GM21825 (cell line): ENCODE data around the gene CABCOCO1.

Source experiments
- ATAC-seq: cut with Tn5 transposase; IDR thresholded peaks from one replicate; pipeline ENCODE4 v1.9.1; 2021; ENCODE audit warnings: mild to moderate bottlenecking, moderate library complexity; ENCODE audit not compliant: unreplicated experiment

Gene CABCOCO1, protein sequence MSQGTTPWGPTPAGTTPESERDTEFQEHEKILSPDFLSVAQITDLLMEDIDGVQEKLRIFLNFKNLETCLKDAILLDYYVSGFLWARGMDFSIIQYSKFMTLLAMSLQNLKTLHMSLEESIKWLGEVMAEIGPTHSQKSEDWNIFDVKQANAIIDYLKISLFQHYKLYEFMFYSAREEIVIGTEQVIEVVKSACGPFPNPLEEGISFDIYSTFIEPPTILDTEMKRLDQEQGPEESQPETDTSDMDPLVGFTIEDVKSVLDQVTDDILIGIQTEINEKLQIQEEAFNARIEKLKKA

DNA sequence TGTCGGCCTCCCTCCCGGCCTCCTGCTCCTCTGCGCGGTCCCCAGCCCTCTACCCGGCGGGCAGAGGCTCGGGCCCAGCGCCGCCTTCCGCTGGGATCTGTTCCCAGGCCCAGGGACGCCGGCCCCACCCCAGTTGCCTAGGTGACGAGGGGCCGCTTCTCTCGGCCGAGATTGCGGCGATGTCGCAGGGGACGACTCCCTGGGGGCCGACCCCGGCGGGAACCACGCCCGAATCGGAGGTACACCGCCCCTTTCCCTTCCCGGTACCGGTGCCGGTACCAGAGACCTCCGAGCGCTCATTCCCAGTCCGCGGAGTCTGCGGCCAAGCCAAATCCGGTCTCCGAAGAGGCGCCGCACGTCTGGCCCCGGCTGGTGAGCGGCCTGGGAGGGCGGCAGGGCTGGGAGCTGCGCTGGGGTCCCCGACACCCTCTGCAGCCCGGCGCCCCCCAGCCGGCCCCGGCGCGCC is at the start of gene CABCOCO1:
Gene CABCOCO1 (plus strand): TSS at position 136 of the 466 bp plus-strand sequence. CDS start 44 bp downstream, at position 180.
- ATAC-seq: no peak

DNA sequence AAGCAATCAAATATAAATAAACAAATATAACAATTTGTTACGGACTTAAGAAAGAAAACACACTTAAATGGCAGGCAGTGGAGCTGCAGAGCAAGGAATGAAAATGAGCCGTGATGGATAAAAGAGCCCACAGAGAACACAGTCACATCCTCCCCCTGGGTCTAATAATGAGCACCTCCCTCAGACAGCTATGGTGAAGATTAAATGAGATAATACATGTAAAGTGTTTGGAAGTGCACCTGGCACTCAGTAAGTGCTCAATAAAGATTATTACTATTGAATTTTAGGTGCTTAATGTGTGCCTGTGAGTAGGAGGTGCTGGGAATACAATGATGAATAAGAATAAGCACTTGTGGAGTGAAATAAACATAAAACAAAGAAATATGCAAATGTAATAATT is 49.1 kb upstream of the CABCOCO1 start:
- no peak for ATAC-seq

DNA sequence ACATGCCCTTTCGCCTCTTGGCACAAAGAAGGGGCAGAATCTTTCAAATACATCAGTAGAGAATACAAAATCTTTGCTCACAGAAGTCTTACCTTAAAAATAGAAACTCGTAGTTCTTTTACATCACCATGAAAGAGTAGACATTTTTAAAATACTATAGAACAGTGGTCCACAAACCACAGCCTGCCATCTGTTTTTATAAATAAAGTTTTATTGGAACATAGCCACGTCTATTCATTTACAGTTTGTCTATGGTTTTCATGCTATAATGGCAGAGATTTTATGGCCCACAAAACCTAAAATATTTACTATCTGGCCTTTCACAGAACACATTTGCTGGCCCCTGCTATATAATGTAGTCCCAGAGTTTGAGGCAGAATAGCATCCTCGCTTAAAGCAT is 46.1 kb upstream of the CABCOCO1 start:
- ATAC-seq: no peak

DNA sequence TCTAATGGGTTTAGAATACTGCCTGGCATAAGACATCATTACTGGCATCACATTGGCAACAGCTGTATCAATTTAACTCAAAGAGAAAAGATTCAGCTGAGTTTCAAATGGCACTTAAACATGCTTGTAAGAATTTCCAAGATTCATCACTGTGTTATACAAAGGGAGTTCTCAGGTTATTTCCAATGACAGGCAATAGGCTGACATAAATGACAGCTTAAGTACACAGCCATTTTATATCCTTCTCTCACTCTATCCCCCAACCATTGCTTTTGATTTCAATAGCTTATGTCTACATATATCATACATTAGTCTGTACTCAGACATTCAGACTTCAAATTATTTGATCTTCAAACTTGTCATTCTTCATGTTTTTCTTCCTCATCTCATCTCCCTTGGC is 45.5 kb upstream of the CABCOCO1 start:
- no peak for ATAC-seq

DNA sequence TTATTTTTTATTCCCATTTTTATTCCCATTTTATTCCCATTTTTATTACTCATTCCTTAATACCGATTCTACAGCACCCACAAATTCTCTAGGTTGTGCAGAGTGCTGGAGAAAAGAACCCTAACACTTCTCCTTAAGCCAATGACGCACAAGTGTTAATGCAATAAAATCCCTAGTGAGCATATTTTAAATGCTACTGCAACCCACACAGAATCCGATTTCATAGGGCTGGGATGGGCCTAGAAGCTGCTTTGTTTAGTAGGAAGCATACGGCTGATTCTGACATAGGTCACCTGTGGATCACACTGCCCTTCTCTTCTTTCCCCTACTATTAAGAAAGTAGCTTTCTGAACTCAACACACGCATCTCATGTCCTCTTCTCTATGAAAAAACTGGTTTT is 45.1 kb upstream of the CABCOCO1 start:
- ATAC-seq: no peak

DNA sequence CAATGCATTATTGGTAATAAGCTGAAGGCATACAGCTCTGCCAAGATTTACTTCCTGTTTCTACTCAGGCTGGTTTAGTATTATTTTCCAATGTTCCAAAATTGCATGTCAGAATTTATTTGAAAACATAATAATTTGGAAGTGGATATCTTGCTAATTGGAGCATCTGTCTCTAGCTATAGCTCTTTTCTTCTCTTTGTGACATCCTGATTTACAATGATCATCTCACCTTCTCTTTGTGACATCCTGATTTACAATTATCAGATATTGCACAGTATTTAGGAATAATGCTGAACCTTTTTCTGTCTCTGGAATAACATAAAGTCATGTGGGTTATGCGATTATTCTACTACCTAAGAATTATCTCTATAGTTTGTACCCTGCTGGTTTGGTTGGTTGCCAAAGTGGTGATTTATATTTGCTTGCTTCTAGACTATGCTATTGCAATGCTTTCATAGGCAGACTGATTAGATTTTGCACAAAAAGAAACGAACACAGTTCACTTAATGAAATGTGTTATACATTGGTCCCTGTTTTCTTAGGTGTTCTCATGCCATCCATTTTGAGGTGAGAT is 44.3 kb upstream of the CABCOCO1 start:
- ATAC-seq: no peak

DNA sequence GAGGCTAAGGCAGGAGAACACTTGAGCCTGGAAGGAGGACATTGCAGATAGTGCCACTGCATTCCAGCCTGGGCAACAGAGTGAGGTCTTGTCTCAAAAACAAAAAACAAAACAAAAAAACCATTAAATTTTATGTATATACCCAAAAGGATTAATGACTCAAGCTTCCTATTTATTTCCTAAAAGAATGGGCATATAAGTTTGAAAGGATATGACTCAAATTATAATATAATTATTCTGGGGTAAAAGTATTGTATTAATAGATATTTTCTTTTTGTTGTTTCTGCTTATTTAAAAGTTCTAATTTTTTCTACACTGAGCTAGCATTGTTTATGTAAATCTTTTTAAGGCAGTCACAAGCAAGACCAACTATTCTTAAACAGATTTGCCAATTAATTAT is 42.2 kb upstream of the CABCOCO1 start:
- ATAC-seq: no peak

DNA sequence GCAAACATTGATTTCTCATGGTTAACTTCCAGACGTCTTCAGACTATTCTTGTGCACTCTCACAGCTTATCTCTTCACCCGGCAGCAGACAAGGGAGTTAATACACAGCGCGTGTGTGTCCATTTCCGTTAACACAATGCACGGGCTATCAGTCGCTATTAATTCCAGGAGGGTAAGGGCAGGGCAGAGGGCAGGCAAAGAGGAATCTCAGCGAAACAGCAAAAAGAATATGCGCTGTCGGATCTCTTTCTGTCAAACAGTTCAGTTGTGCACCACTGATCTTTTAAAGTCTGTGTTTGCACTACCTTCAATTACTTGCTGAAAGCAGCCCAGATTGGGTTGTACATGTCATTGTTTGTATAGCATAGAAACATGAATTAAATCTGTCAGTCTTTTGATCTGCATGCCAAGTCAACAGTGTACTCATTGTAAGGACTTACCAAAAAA is 41.1 kb upstream of the CABCOCO1 start:
- ATAC-seq: no peak

DNA sequence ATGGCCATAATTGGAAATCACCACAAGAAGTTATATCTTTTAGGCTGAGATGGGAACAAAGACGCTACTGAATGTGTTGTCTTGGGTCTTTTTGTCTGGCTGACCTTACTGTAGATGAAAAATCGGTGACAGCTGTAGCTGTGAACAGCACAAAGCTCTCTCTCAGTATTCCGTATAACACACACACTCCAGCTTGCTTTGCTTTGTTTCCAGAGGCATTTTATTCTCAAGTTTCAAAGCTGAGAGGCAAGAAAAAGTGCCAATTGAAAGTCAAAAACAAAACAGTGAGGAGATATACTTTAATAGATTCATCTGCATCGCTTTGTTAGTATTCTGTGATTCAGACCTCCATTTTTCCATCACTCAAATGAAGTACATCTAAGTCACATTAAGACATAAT is 39.6 kb upstream of the CABCOCO1 start:
- no peak for ATAC-seq

DNA sequence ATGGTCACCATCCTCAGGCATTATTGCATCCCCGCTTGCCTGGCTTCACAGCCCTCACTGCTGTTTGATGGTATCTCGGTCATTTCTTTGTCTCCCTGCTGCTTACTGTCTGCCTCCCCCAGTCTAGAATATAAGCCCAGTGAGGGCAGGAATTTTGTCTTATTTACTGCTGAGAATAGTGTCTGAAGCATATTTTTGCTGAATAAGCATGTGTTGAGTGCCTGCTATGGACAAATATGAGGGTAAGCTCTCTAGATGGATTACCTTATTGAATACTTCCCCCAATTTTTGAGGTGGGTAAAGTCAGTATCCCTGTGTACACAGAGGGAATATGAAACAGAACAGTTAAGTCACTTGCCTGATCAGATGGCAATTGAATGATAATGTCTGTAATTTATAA is 36.5 kb upstream of the CABCOCO1 start:
- ATAC-seq: no peak

DNA sequence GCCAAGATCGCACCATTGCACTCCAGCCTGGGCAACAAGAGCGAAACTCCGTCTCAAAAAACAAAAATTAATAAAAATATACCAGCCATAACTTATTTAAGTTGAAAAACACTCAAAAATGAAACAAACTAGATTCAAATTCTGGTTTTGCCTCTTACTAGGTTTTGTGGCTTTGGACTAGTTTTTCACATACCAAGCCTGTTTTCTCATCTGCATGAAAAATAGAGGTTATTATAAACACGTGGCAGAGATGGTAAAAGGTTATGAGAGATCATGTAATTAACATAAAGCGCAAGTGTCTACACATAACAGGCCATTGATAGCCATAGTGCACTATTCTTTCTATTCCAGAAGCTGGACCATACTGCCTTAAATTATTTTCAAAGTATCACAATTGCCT is 35.5 kb upstream of the CABCOCO1 start:
- no peak for ATAC-seq

DNA sequence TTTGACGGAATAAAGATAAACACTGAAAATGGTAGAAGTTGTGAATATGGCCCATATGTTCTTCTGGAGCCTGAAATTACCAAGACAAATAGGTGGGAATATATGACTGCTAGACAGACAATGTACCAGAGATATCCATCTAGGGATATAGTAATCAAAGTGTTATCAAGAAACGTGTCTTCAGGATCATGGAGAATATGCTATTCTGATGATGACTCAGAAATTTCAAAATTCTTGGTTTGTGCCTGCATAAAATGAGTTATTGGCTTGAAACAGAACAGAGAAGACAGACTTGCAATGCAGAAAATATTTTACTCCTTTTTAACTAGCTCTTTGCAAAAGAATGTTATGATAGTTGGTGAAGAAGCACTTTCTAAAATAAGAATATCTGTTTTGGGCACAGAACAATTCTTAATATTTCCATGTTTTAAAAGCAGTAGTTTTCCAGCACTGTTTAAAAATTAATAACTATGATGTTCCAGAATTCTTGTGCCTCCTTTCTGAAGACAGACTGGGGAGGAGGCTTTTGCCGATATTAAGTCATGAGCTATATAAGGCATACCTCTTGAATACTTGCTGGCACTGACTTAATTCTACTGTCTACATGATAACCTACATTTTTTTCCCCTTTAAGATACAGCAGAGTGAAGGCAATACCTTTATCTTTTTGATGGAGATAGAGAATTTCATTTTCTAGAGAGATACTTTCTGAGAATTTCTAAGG is 34.4 kb upstream of the CABCOCO1 start:
- no peak for ATAC-seq

DNA sequence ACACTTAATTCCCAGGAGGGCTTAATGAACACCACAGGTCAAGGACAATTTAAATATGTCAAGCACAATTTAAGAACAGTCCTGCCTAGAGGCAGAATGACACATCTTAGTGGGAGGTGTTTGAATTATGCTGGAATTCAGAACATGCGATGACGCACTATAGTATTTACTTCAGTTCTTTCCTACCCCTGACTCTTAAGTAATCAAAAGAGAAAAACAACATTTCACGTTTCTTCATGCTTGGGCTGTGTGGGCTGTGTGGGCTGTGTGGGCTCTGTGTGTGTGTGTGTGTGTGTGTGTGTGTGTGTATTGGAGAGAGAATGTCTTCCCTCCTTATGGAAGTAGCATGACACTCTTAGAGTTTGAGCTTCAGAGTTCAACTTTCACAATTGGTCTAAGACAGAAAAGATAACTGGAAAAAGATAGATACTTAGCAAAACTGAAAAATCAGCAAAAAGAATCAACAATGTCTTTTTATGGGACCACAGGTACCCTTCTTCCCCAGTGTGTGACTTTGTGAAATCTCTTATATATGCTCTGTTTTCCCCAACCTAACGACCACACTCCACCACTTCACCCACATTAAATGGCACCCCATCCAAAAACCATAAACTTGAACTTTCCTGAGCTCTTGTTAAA is 33.7 kb upstream of the CABCOCO1 start:
- ATAC-seq: no peak

DNA sequence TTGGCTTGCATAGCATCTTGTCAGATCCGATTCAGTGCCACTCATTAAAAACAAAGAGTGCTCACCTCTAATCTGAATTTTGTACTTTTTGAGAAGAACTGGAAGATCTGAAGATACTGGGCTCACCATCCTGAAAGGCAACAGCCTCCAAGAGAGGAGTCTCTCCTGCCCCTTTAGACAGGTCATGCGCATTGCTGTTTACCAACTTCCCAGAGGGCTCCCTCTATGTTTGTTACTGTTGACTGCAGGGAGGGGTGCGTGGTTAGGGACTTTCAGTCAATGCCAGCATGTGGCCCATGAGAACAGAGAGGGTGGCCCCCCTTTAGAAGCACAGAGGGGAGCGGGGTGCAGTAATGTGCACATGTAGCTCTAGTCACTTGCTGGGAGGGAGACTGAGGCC is 33.2 kb upstream of the CABCOCO1 start:
- no peak for ATAC-seq

DNA sequence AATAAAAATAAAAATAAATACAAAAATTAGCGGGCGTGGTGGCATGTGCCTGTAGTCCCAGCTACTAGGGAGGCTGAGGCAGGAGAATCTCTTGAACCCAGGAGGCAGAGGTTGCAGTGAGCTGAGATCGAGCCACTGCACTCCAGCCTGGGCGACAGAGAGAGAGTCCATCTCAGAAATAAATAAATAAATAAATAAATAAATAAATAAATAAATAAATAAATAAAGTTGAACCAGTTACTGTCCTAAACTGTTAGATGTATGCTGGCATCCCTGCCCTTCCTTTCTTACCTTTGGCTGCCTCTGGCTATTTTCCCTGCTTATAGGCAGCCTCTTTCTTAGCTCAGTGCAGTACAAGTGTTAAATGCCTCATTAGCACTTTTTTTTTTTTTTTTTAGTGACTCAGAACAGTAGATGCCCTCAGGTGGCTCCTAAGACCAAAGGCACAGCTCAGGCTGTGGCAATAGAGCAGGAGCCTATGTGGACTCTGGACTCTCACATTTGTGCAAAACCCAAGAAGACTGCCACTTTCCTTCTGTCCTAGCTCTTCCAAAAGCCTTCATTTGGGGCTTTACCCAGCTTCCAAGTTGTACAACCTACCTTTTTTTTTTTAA is 30.6 kb upstream of the CABCOCO1 start:
- no peak for ATAC-seq

DNA sequence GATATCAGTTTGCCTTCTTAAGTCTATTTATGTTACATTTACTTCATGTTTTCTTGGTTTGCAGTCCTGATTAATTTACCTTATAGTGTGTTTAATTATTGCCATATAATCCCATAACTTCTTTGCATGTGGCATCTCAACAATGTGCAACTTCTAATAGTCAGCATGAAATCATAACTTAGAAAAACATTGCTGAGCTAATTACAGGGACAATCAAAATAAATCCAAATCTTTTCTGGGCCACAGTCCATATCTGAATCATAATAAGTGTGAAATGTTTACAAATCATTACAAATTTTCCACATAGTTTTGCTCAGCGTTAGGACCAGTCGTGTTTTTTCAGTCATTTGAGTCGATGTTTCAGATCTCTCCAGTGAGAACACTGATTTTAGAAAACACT is 29.1 kb upstream of the CABCOCO1 start:
- no peak for ATAC-seq

DNA sequence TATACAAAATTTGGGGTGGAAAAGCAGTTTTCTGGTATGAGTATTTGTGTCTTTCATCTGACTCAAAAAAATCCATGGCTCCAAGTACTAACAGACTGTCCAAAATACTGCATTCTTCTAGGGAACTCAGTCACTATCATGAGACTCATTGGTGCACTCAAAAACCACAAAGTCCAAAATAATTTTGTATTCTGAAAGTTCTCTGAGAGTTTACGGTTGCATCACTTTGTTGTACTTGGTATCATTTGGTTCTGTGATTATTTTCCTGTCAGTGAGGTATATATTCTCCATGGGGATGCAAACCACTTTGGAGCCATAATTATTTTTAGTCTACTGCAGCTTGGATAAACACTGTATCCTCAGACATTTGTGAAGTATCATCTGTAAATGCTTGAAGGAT is 28.0 kb upstream of the CABCOCO1 start:
- no peak for ATAC-seq

DNA sequence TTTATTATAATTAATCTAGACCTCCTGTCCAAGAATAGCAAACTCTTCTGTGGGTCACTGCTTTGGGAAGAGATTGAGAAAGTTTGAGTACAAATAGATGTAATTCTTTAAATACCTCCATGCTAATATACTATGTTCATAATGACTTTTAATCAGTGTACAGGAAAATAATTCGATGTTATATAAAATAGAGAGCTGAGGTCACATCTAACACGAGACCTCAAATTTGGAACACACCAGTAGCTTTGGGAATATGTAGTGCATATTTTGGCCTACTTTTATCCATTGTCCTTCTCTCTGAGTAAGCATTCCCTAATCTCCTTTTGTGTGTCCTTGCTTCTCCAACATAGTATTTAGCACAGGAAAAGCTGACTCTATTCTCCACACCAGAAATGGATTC is 27.3 kb upstream of the CABCOCO1 start:
- ATAC-seq: no peak

DNA sequence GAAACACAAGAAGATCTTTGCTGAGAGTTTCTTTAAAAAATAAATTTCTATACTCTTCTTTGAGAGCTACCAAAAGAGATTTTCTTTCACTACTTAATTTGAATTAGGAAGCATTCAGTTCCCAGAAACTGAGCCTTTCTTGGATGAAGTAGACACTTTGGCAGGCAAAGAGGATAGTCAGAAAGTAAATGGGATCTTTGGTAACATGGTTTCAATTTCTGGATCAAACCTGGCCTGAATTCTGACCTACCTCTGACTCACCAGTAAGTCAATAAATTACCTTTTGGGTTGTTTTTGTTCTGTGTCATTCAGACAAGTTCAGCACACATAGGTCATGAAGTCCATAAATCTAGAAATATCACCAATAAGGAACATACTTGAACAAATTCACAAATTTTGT is 26.8 kb upstream of the CABCOCO1 start:
- ATAC-seq: no peak

DNA sequence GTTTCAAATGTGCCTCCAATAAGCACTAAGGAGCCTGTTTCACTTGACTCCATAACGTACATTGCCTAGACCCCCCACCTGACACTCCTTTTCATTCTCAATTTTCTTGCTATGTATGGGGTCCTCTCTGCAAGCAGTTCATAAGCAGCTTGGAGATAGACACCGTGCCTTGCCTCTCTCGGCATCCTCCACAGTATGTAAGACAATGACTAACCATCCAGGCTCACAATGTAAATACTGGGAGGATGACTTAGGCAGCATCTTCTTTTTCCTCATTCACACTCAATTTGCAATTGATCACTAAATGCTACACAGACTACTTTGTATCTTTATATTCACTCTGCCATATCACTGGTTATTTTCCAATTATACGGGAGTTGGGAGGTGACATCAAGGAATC is 22.8 kb upstream of the CABCOCO1 start:
- ATAC-seq: no peak

DNA sequence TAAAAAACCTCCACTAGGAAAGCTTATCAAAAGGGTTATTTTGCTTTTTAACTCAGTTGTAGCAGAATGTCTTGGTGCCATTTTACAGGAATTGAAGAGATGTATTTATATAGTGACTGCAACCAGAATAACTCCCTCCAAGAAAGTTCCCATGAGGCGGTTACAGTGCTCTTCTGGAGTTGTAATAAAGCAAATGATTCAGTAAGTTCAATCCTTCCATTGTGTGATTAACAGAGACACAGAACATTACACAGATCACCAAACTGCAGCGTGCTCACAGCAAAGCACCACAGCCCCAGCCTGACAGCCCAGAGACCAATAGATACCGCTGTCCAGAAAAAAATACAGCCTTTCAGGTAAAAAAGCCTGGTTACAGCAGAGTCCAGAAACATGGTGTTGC is 21.9 kb upstream of the CABCOCO1 start:
- ATAC-seq: no peak
